EL (cell line): Measurements from ENCODE around the gene ZSCAN22.
A peak's percentile ranks its signal among the peaks of the same experiment; 100 is the strongest.

Source experiments
- DNase-seq: peaks from one replicate; pipeline ENCODE4 v3.0.0-alpha.2; 2016

Gene ZSCAN22

GRCh38 chr19:58379246-58379645 is 52.5 kb downstream of the ZSCAN22 start:
- no peak for DNase-seq

- no peak for DNase-seq
Measured at GRCh38 chr19:58380037-58380661, 53.4 kb downstream of the ZSCAN22 start.

- peak; percentile 100 for DNase-seq
Measured at GRCh38 chr19:58380662-58381459, 54.1 kb downstream of the ZSCAN22 start, which contains the start of gene ZNF837. Gene ZNF837 (minus strand): TSS chr19:58381030. CDS start chr19:58369332, 11,698 bp downstream.

- no peak for DNase-seq
Measured at GRCh38 chr19:58381460-58382212, 54.8 kb downstream of the ZSCAN22 start.

- DNase-seq, result no peak
Measured at GRCh38 chr19:58382997-58383603, 56.3 kb downstream of the ZSCAN22 start.

- DNase-seq, result no peak
Measured at GRCh38 chr19:58385313-58385890, 58.6 kb downstream of the ZSCAN22 start.

- DNase-seq, result no peak
Measured at GRCh38 chr19:58385891-58386575, 59.2 kb downstream of the ZSCAN22 start.

GRCh38 chr19:58386576-58387337 is 60.0 kb downstream of the ZSCAN22 start, which contains the start of gene RPS5:
Gene RPS5 (plus strand): TSS chr19:58387269. CDS start chr19:58388138, 869 bp downstream.
- peak; percentile 98 for DNase-seq

GRCh38 chr19:58387338-58388174 is 60.8 kb downstream of the ZSCAN22 start:
- DNase-seq, result no peak

- DNase-seq, result no peak
Measured at GRCh38 chr19:58388175-58388526, 61.4 kb downstream of the ZSCAN22 start.
